Prostate gland (tissue), 2 donors: ENCODE data around the gene EXD2. TPM values are rescaled to one million over a fixed set of nuclear protein-coding genes. Genes with fewer than 3 reads are reported as not detected.

Source experiments
- DNase-seq: peaks from one replicate; pipeline ENCODE4 v3.0.0-alpha.2; 2019; ENCODE audit warnings: low spot score
- H3K27ac ChIP-seq, 2 donors: fragments of 200-600 bp; sonication (generic); 2 replicates each; pipeline ENCODE4 v1.5.1; 2017 to 2019
- H3K27me3 ChIP-seq: fragments of 200-600 bp; sonication (generic); replicated peaks from 2 replicates; pipeline ENCODE4 v1.5.1; 2019; ENCODE audit not compliant: insufficient read depth
- H3K36me3 ChIP-seq, 2 donors: fragments of 200-600 bp; sonication (generic); 1 replicate in 1 of 2; 2 replicates in 1 of 2; pipeline versions ENCODE4 v1.5.1 to v1.8.1; 2017 to 2019
- H3K4me1 ChIP-seq: fragments of 200-600 bp; sonication (generic); replicated peaks from 2 replicates; pipeline ENCODE4 v1.5.1; 2019
- H3K4me3 ChIP-seq, 2 donors: fragments of 200-600 bp; sonication (generic); 2 replicates each; pipeline ENCODE4 v1.5.1; 2017 to 2019
- H3K9me3 ChIP-seq: fragments of 200-600 bp; sonication (generic); 2 replicates; pipeline ENCODE4 v1.5.1; 2017
- CTCF ChIP-seq, 4 experiments: fragments of 200-600 bp in 2 of 4; fragments of 450-650 bp in 2 of 4; sonication (generic) in 2 of 4; IDR thresholded peaks; 1 replicate in 3 of 4; 2 replicates in 1 of 4; pipeline ENCODE4 v1.5.1; 2016 to 2019; ENCODE audit warnings: antibody characterized with exemption in 4 of 4, mild to moderate bottlenecking in 2 of 4, moderate library complexity in 2 of 4
- POLR2A ChIP-seq: fragments of 450-650 bp; IDR thresholded peaks from one replicate; pipeline ENCODE4 v1.6.1; 2016; ENCODE audit warnings: antibody characterized with exemption, mild to moderate bottlenecking
- POLR2AphosphoS5 ChIP-seq: sonication (generic); formaldehyde crosslinking; IDR thresholded peaks from one replicate; pipeline ENCODE4 v1.6.1; 2017; ENCODE audit warnings: antibody characterized with exemption
- WGBS: methylation state at CpG from one replicate; pipeline ENCODE4 v1.1.5; 2018; 5-methylcytosine and 5-hydroxymethylcytosine counted together
- intact Hi-C: fragments of 100-400 bp; cut with DNase I; formaldehyde crosslinking; loops from one replicate; pipeline ENCODE4 v1.14.2; 2022
- total RNA-seq, 2 donors: library from RNA; depleted of rRNA; stranded (reverse); fragments of >200 nt; gene quantifications; one replicate each; pipeline ENCODE4 v1.1.0, GENCODE V29; 2016

EXD2 gene
- total RNA-seq, 2 donors from 2014 or later, result 22.7 to 25.3 TPM

GRCh38 chr14:69284170-69284569, 92.9 kb downstream of the EXD2 start:
- 81% methylated on average over 9 of the region's 9 CpGs for WGBS
- Histone ChIP-seq H3K4me3 (no peak overlapping the region), H3K27me3 (no peaks in the 10 kb centered on the region), H3K36me3 (no peaks in the 10 kb centered on the region), H3K27ac (no peak overlapping the region), H3K4me1 (no peaks in the 10 kb centered on the region), H3K9me3 (no peaks in the 10 kb centered on the region)
- intact Hi-C loops, result no loop called here
- TF ChIP-seq POLR2AphosphoS5 (no peak), CTCF (IDR thresholded peaks at IDR 0.05) (no peak), POLR2A (no peak)
- no peak for DNase-seq

- no peaks in the 10 kb centered on the region for H3K36me3 ChIP-seq
- TF ChIP-seq POLR2AphosphoS5, result no peak
- no peak for TF ChIP-seq CTCF (IDR thresholded peaks at IDR 0.05)
- no peak for TF ChIP-seq POLR2A
- H3K4me1 ChIP-seq, result no peaks in the 10 kb centered on the region
- intact Hi-C loops, result no loop called here
- no peaks in the 10 kb centered on the region for H3K9me3 ChIP-seq
- DNase-seq, result no peak
- 76% methylated on average over 7 of the region's 7 CpGs for WGBS
- H3K27ac ChIP-seq, result no peak overlapping the region
- no peaks in the 10 kb centered on the region for H3K27me3 ChIP-seq
- H3K4me3 ChIP-seq, result no peak overlapping the region
Measured at GRCh38 chr14:69285661-69286255, 94.5 kb downstream of the EXD2 start.

GRCh38 chr14:69287098-69288010, 96.1 kb downstream of the EXD2 start:
- 70% methylated on average over 9 of the region's 9 CpGs for WGBS
- Histone ChIP-seq H3K36me3 (no peaks in the 10 kb centered on the region), H3K27me3 (no peaks in the 10 kb centered on the region), H3K4me3 (no peak overlapping the region), H3K9me3 (no peaks in the 10 kb centered on the region), H3K4me1 (no peaks in the 10 kb centered on the region), H3K27ac (no peak overlapping the region)
- intact Hi-C loops, result no loop called here
- no peak for DNase-seq
- no peak for TF ChIP-seq POLR2AphosphoS5

GRCh38 chr14:69288011-69288771, 96.9 kb downstream of the EXD2 start:
- DNase-seq, result no peak
- Histone ChIP-seq H3K9me3 (no peaks in the 10 kb centered on the region), H3K27me3 (no peaks in the 10 kb centered on the region), H3K27ac (no peak overlapping the region), H3K4me3 (no peak overlapping the region), H3K36me3 (no peaks in the 10 kb centered on the region), H3K4me1 (no peaks in the 10 kb centered on the region)
- TF ChIP-seq POLR2AphosphoS5 (no peak), CTCF (IDR thresholded peaks at IDR 0.05) (peak in 2 of 4 experiments; percentile 15 to 16)
- 61% methylated on average over 8 of the region's 8 CpGs for WGBS
- intact Hi-C loops, result no loop called here

GRCh38 chr14:69288956-69289705, 97.8 kb downstream of the EXD2 start:
- H3K27ac ChIP-seq, result no peak overlapping the region
- 97% methylated on average over 9 of the region's 9 CpGs for WGBS
- H3K27me3 ChIP-seq, result no peaks in the 10 kb centered on the region
- no peaks in the 10 kb centered on the region for H3K4me1 ChIP-seq
- no peak overlapping the region for H3K4me3 ChIP-seq
- H3K9me3 ChIP-seq, result no peaks in the 10 kb centered on the region
- no peak for DNase-seq
- H3K36me3 ChIP-seq, result no peaks in the 10 kb centered on the region
- intact Hi-C loops, result no loop called here
- no peak for TF ChIP-seq POLR2AphosphoS5
- TF ChIP-seq CTCF (IDR thresholded peaks at IDR 0.05), result no peak
- TF ChIP-seq POLR2A, result no peak
